T-helper 2 cell treated with Interferon-gamma antibody and Interleukin-4, amounts not matched to agents 100 ng/mL and 5 ng/mL, for 36 hours (primary cell): ENCODE measurements around the gene PRDM11. TPM values are rescaled to one million over a fixed set of nuclear protein-coding genes. Genes with fewer than 3 reads are reported as not detected.

Experiments used
- intact Hi-C: fragments of 100-400 bp; cut with micrococcal nuclease; formaldehyde crosslinking; loops from one replicate; pipeline ENCODE4 v1.15.1; 2023
- total RNA-seq: library from RNA; stranded (reverse); gene quantifications from 2 replicates; pipeline ENCODE4 v1.2.3, GENCODE V29; 2022

PRDM11 gene
- total RNA-seq, 1 donor from 2014 or later = 3.0 TPM

GRCh38 chr11:45209000-45209879 is 62.8 kb downstream of the PRDM11 start:
- intact Hi-C loops = no loop called here

GRCh38 chr11:45209891-45210699 is 63.7 kb downstream of the PRDM11 start:
- intact Hi-C loops = no loop called here

GRCh38 chr11:45210846-45211245 is 64.4 kb downstream of the PRDM11 start:
- intact Hi-C loops = no loop called here

- intact Hi-C loops = no loop called here
Observed at GRCh38 chr11:45211732-45212131, 65.3 kb downstream of the PRDM11 start.

- intact Hi-C loops = no loop called here
Observed at GRCh38 chr11:45212566-45213315, 66.3 kb downstream of the PRDM11 start.

- intact Hi-C loops = no loop called here
Observed at GRCh38 chr11:45213316-45213665, 66.9 kb downstream of the PRDM11 start.

- intact Hi-C loops = no loop called here
Observed at GRCh38 chr11:45213717-45214116, 67.3 kb downstream of the PRDM11 start.

GRCh38 chr11:45215098-45215865 is 68.8 kb downstream of the PRDM11 start:
- intact Hi-C loops = no loop called here

GRCh38 chr11:45216031-45216430 is 69.6 kb downstream of the PRDM11 start:
- intact Hi-C loops = no loop called here

- intact Hi-C loops = no loop called here
Observed at GRCh38 chr11:45216901-45217300, 70.5 kb downstream of the PRDM11 start.

- intact Hi-C loops = no loop called here
Observed at GRCh38 chr11:45217991-45218390, 71.6 kb downstream of the PRDM11 start.

GRCh38 chr11:45218705-45219104 is 72.3 kb downstream of the PRDM11 start:
- intact Hi-C loops = no loop called here

GRCh38 chr11:45219411-45219810 is 73.0 kb downstream of the PRDM11 start:
- intact Hi-C loops = no loop called here

GRCh38 chr11:45223496-45223895 is 77.1 kb downstream of the PRDM11 start:
- intact Hi-C loops = no loop called here

- intact Hi-C loops = no loop called here
Observed at GRCh38 chr11:45224766-45225165, 78.3 kb downstream of the PRDM11 start.

- intact Hi-C loops = no loop called here
Observed at GRCh38 chr11:45225277-45225676, 78.8 kb downstream of the PRDM11 start.

GRCh38 chr11:45225961-45226871 is 79.8 kb downstream of the PRDM11 start:
- intact Hi-C loops = no loop called here

- intact Hi-C loops = no loop called here
Observed at GRCh38 chr11:45226901-45227300, 80.5 kb downstream of the PRDM11 start.

- intact Hi-C loops = no loop called here
Observed at GRCh38 chr11:45227836-45228235, 81.4 kb downstream of the PRDM11 start.
